ENCODE measurements around the gene NINJ2.
"Not testable (repeated sequence)": the region's sequence is repeated elsewhere in the genome, so short reads cannot be mapped to it uniquely, and the experiment has no call there.

The NINJ2 gene

GRCh38 chr12:586318-587071 lies 76.8 kb downstream of the NINJ2 start:
- DNase-seq (ENCODE audit: low read depth in 2 of 2), result no peak

DNA sequence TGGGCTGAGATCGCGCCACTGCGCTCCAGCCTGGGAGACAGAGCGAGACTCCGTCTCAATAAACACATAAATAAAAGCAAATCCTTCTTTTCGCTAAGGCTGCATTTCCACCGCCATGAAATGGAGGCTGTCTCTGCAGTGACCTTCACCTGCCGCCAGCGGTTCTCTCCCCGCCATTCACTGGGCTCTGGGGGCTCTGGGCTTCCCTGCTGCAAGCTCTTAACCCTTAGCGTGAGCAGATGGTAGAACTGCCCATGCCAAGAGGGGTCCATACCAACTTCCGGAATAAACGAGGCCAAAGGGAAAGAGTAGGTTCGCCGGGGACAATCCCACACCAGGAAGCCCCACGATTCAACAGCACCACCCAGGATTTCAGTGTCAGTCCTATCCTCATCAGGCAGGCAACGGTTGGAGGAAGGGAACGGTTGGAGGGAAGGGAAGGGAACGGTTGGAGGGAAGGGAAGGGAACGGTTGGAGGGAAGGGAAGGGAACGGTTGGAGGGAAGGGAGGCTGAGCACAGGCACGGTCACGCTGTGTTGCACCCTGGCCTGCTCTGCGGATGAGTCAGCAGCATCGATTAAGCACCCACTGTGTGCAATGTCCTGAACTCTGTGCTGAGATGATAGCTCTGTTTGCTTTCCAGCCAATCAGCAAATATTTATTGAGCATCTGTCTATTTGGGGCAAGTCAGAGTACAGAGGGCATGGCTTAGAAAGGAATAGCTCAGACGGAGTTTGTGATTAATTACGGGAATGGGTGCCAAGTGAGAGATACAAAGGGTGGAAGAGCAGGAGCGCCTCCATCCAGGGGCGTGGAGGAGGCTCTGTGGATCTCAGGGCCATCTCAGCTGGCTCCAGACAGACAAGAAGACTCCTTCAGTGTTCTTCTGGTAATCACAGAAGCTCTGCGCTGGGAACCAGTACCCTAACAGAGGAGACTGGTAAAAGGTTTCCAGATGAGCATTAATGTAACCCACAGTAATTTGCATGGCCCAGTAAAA lies 77.9 kb downstream of the NINJ2 start:
- no peak for DNase-seq (ENCODE audit: low read depth in 2 of 2)

- no peak for DNase-seq (ENCODE audit: low read depth in 2 of 2)
Measured at GRCh38 chr12:583251-583869, 79.9 kb downstream of the NINJ2 start.

DNA sequence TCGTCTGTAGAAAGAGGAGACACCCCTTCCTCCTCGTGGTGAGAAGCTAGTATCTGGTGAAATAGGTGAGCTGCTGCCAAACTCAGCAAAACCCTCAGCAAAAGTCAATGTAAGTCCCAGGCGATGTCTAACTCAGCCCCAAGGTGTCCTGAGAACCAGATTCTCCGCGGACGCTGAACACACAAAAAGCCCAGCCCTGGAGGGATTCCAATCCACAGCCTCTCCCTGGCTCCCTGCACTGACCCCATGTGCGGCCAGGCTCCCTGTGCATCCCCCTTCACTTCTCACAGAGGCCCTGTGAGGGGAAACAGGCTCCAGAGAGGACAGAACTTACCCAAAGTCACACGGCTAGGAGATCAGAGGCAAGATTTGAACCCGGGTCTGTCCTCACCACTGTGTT lies 81.5 kb downstream of the NINJ2 start:
- no peak for DNase-seq (ENCODE audit: low read depth in 2 of 2)

- DNase-seq (ENCODE audit: low read depth in 2 of 2), result no peak
Measured at GRCh38 chr12:581321-581720, 81.9 kb downstream of the NINJ2 start.

DNA sequence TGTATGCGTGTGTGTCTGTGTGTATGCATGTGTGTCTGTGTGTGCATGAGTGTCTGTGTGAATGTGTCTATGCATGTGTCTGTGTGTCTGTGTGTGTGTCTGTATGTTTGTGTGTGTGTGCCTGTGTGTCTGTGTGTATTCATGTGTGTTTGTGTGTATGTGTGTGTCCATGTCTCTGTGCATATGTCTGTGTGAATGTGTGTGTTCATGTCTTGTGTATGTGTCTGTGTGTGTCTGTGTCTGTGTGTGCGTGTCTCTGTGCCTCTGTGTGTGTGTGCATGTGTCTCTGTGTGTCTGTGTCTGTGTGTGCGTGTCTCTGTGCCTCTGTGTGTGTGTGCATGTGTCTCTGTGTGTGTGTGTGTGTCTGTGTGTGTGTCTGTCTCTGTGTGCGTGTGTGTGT lies 82.4 kb downstream of the NINJ2 start:
- DNase-seq (ENCODE audit: low read depth in 2 of 2), result no peak

- no peak for DNase-seq (ENCODE audit: low read depth in 2 of 2)
Measured at GRCh38 chr12:579420-580110, 83.7 kb downstream of the NINJ2 start.

GRCh38 chr12:578748-579419 lies 84.4 kb downstream of the NINJ2 start:
- no peak for DNase-seq (ENCODE audit: low read depth in 2 of 2)

DNA sequence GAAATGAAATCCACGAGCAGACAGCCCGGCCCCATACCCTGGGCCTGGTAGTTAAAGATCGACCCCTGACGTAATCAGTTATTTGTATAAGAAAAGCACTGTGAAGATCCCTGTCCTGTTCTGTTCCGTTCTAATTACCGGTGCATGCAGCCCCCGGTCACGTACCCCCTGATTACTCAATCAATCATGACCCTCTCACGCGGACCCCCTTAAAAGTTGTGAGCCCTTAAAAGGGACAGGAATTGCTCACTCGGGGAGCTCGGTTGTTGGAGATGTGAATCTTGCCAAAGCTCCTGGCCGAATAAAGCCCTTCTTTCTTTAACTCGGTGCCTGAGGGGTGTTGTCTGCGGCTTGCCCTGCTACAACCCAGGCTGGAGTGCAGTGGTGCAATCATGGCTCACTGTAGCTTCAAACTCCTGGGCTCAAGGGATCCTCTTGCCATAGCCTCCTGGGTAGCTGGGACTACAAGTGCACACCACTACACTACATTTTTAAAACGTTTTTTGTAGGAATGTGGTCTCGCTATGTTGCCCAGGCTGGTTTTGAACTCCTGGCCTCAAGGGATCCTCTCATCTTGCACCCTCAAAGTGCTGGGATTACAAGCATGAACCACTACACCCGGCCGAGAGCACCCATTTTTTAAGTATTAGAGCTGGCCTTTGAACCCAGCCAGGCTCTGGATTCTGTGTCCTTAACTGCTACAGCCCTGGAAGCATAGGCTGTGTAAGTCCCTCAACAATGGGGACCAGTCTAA lies 85.1 kb downstream of the NINJ2 start:
- DNase-seq (ENCODE audit: low read depth in 2 of 2), result not testable (repeated sequence)

DNA sequence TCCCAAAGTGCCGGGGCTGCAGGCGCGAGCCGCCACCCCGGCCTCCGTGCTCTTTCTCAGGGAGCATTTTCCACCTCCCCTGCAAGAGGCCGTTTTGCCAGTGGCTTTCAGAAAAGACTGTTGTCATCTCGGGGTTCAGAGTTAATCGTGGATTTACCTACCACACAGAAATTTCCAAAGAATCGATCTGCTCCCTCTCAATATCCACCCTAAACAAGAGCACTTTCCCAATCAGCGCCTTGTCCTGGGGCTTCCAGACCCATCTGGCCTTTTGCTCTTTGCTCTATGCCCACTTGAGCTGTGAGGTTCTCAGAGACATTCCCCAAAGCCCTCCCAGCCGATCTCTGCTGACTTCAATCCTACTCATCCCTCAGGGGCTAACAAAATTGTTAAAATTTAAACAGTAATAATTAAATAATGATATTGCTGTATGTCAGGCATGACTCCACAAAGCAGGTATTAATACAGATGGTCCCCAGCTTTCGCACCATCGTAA lies 86.6 kb downstream of the NINJ2 start:
- no peak for DNase-seq (ENCODE audit: low read depth in 2 of 2)

DNA sequence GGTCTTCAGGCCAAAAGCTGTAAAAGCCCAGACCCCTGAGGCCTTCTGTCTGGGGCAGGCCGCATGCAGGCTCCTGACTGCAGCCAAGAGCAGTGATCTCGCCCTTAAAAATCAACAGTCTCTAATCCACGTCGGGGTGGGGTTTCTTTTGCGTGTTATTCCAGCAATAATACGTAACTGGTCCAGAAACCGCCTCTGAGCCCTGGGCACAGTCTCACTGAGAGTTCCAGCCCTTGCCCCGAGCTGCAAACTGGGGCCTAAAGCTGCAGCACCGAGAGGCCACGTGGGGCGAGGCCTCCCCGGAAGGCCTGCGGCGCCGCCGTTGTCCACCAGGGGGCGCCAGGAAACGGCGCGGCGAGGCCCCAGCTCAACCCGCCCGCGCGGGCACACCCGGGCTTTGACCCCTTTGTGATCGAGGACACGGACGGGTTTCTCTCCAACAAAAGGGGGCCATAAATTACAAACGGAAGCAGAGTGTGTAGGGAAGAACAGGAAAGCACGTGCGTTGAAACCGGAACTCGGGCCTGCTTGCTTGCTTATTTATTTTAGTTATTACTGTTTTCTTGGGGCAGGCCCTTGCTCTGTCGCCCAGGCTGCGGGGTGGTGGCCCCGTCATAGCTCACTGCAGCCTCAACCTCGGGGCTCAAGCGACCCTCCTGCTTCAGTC lies 87.2 kb downstream of the NINJ2 start:
- peak; percentile 67 to 82 for DNase-seq (ENCODE audit: low read depth in 2 of 2)

DNA sequence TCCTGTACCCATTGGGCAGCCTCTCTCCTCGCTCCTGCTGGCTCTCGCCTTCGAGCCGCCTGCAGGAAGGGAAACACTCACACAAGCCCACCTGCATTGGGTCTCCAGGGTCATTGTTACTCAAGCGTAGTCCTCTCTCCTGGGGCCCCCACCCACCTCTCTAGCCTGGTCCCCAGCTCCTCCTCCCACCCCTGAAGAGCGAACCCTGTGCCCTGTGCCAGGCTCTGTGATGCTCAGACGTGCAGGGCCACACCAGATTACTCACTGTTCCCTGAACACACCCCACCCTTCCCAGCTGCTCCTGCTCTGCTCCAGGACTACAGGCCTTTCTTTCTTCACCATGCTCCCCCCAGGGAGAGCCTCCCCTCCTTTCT lies 88.1 kb downstream of the NINJ2 start:
- DNase-seq (ENCODE audit: low read depth in 2 of 2), result no peak

- no peak for DNase-seq (ENCODE audit: low read depth in 2 of 2)
Measured at GRCh38 chr12:574475-575128, 88.6 kb downstream of the NINJ2 start.

DNA sequence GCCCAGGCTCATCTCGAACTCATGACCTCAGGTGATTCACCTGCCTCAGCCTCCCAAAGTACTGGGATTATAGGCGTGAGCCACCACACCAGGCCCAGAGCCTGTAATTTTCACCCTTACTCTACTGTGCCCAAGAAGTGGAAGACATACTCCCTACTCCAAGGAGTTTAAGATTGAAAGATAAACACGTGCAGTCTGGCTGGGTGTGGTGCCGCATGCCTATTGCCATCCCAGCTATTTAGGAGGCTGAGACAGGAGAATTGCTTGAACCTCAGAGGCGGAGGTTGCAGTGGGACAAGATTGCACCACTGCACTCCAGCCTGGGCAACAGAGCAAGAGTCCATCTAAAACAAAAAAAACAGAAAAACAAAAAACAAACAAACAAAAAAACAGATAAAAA lies 90.0 kb downstream of the NINJ2 start:
- DNase-seq (ENCODE audit: low read depth in 2 of 2), result no peak

DNA sequence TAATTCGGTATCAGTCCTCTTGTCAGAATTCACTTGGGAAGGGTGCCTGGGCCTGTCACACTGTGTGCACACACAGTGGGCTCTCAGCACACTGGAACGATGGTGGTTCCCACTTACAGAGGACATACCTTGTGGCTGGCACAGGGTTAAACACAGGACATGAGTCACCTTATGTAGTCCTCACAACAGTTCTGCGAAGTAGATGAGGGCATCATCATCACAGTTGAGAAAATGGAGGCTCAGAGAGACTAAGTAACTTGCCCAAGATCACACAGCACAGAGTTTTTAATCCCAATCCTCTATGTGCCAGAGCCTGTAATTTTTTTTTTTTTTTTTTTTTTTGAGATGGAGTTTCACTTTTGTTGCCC lies 90.7 kb downstream of the NINJ2 start:
- DNase-seq (ENCODE audit: low read depth in 2 of 2), result no peak

DNA sequence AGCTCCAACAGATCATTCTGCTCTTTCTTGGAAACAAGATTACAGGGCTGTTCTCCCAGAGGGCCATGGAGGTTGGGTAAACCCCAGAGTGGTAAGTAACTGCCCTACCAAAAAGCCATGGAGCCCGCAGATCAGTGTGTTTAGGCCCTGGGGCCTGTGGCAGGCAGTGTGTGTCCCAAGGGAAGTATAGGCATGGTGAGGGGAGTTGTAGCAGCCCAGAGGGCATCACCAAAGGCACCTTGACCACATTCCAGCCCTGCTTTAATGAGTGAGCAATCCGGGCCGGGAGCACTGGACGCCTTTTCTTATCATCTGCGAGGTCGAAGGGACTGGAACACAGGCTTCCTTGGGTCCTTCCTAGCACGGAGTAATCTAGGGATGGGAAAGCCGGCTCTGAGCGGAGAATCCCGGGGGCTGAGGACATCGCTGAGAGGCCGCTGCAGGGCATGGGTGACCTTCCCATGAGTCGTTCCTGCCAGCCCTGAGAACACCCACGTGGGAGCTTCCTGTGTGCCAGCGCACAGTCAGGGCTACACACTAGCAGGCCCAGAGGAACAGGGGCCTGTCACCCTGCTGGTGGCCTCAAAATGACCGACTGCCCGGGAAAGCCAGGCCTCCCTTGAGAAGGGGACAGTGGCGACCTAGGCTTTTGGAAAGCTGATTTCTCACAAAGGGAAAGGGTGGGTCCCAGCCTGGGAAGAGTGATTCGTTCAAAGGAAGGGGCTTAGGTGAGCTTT lies 91.3 kb downstream of the NINJ2 start:
- no peak for DNase-seq (ENCODE audit: low read depth in 2 of 2)

DNA sequence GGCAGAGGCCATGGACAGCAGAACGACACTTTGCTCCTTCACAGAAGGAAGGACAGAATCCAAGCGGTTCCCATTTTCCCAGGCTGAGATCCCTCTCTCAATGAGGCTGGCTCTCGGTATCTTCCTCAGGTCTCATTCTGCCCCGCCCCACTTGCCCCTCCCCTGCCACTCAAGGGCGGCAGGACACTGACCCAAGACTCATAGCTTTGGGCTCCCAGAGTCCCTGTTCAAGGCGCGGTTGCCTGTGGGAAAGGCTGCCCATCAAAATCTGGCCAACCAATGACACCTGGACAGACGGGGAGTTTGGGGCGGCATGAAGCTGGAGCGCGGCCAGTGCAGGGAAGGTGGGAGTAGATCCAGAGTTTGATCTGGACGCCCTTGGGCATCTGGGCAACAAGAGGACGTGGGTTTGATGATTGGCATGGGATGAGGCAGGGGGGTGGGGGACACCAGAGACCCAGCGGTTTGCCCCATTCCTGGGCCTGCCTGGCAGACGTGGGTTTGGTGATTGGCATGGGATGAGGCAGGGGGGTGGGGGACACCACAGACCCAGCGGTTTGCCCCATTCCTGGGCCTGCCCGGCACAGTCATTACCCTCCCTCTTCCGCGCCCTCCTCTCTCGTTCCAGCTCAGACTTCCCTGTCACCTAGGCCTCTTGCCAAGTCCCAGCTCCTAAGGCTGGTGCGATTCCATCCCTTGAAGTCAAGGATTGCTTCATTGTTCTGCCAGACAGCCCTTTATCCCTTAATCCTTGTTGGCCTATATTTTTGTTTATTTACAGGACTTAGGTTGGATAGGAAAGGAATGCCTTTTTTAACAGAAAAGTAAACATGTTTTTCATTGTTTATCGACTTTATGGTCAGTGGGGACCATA lies 92.1 kb downstream of the NINJ2 start:
- no peak for DNase-seq (ENCODE audit: low read depth in 2 of 2)

Measured in stimulated activated CD4-positive, alpha-beta T cell treated with anti-CD3 and anti-CD28 coated beads, Interleukin-15, amount 100 ng/mL, for 48 hours (primary cell).